Measurements from ENCODE around the gene EPHB6. TPM values are rescaled to one million over a fixed set of nuclear protein-coding genes. Genes with fewer than 3 reads are reported as not detected.

Gene EPHB6
- total RNA-seq, 1 donor from 2014 or later, result 15.7 TPM

DNA sequence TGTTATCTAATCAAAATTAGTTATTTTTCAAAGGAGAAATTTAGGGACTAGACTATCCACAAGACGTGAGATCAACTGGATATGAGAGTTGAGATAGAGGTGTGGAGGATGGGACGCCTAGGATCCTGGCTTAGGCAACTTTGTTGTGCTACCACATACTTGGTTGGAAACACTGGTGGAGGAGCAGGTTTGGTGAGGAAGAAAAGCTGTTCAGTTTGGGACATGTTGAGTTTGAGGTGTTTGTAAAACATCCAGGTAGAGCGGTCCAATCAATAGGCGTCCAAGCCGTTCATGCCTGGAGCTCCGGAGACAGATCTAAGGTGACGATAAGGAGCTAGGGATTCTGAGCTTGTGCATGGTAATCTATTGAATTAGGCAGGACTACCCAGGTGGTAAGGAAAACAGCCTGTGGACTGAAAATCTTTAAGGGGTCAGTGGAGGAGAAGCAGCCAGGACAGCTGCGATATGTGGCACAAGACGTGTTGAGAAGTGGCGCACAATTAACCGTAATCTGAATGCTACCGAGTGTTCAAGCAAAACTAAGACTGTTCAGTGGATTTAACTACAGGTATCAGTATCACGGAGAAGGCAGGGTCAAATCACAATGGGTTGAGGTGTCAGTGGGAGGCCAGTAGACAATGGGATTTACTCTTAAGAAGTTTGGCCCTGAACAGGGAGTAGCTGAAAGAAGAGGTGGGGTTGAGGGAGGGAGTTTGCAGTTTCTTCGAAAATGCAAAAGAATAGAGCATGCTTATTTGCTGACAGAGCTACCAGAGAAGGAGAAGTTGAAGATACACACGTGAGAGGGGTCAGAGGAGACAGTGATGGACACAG lies 46.8 kb downstream of the EPHB6 start:
- Mint-ChIP-seq H3K36me3 (ENCODE audit: low read depth, unreplicated experiment) (peaks cover 4% of the 10 kb centered on the region), H3K4me1 (ENCODE audit: low read depth, unreplicated experiment) (no peaks in the 10 kb centered on the region), H3K27me3 (ENCODE audit: low read depth, unreplicated experiment) (peaks cover 25% of the 10 kb centered on the region), H3K27ac (ENCODE audit: unreplicated experiment) (no peak overlapping the region), H3K4me3 (ENCODE audit: unreplicated experiment) (no peak overlapping the region), H3K9me3 (ENCODE audit: unreplicated experiment) (peaks cover 7% of the 10 kb centered on the region)
- H3K79me2 ChIP-seq (ENCODE audit: insufficient read depth, low read length), result no peaks in the 10 kb centered on the region
- no peak for DNase-seq (ENCODE audit: low read depth)
- no peaks in the 10 kb centered on the region for H3K36me3 ChIP-seq (ENCODE audit: insufficient read depth, low read length)
- no peak overlapping the region for H3K27ac ChIP-seq (ENCODE audit: low read depth, low read length)
- H2AFZ ChIP-seq (ENCODE audit: low read depth, low read length), result no peak overlapping the region
- H4K20me1 ChIP-seq (ENCODE audit: insufficient read depth, low read length), result no peaks in the 10 kb centered on the region
- no peaks in the 10 kb centered on the region for H3K4me1 ChIP-seq (ENCODE audit: insufficient read depth, low read length)
- H3K27me3 ChIP-seq (ENCODE audit: insufficient read depth, low read length), result no peaks in the 10 kb centered on the region
- FAIRE-seq, result no peak
- no peak for TF ChIP-seq EZH2 (IDR thresholded peaks at IDR 0.05; ENCODE audit: insufficient read depth, low read length)
- no peak for TF ChIP-seq CTCF (IDR thresholded peaks at IDR 0.05; ENCODE audit: insufficient read depth, low read depth, low read length)
- H3K9ac ChIP-seq (ENCODE audit: low read length), result no peak overlapping the region
- H3K4me2 ChIP-seq (ENCODE audit: low read length), result no peak overlapping the region
- no peak overlapping the region for H3K4me3 ChIP-seq (ENCODE audit: insufficient read depth, low read depth, low read length)
- H3K9me3 ChIP-seq (ENCODE audit: insufficient read depth, low read depth, low read length), result peaks cover 4% of the 10 kb centered on the region

DNA sequence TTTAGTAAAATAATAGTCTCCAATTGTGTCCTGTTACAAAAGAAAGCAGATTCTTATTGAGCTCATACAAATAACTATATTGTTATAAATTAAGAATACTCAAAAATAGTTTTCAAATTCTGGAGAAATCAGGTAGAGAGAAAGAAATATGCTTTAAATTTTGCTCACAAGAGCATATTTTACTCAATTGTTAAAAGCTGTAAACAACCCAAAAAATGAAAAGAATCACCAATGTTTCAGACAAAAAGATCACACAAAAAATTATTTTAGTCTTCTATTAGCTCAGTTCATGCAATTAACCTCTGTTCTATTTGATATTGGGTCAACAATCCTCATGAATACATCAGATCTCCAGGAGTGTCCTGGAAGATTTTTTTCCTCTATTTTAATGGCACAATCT lies 49.3 kb downstream of the EPHB6 start:
- Histone ChIP-seq H3K79me2 (ENCODE audit: insufficient read depth, low read length) (no peaks in the 10 kb centered on the region), H4K20me1 (ENCODE audit: insufficient read depth, low read length) (no peaks in the 10 kb centered on the region), H3K36me3 (ENCODE audit: insufficient read depth, low read length) (no peaks in the 10 kb centered on the region), H3K9ac (ENCODE audit: low read length) (no peak overlapping the region), H3K4me3 (ENCODE audit: insufficient read depth, low read depth, low read length) (no peak overlapping the region), H3K4me2 (ENCODE audit: low read length) (no peak overlapping the region), H3K9me3 (ENCODE audit: insufficient read depth, low read depth, low read length) (peaks cover 4% of the 10 kb centered on the region), H2AFZ (ENCODE audit: low read depth, low read length) (no peak overlapping the region), H3K4me1 (ENCODE audit: insufficient read depth, low read length) (no peaks in the 10 kb centered on the region), H3K27ac (ENCODE audit: low read depth, low read length) (no peak overlapping the region), H3K27me3 (ENCODE audit: insufficient read depth, low read length) (no peaks in the 10 kb centered on the region)
- Mint-ChIP-seq H3K36me3 (ENCODE audit: low read depth, unreplicated experiment) (peaks cover 4% of the 10 kb centered on the region), H3K4me3 (ENCODE audit: unreplicated experiment) (no peak overlapping the region), H3K4me1 (ENCODE audit: low read depth, unreplicated experiment) (no peaks in the 10 kb centered on the region), H3K27me3 (ENCODE audit: low read depth, unreplicated experiment) (peaks cover 15% of the 10 kb centered on the region), H3K9me3 (ENCODE audit: unreplicated experiment) (peaks cover 7% of the 10 kb centered on the region), H3K27ac (ENCODE audit: unreplicated experiment) (no peak overlapping the region)
- TF ChIP-seq EZH2 (IDR thresholded peaks at IDR 0.05; ENCODE audit: insufficient read depth, low read length), result no peak
- TF ChIP-seq CTCF (IDR thresholded peaks at IDR 0.05; ENCODE audit: insufficient read depth, low read depth, low read length), result no peak
- DNase-seq (ENCODE audit: low read depth), result no peak
- FAIRE-seq, result no peak

- H3K4me2 ChIP-seq (ENCODE audit: low read length), result no peak overlapping the region
Observed at GRCh38 chr7:142905759-142906158, 50.9 kb downstream of the EPHB6 start.

More at GRCh38 chr7:142905759-142906158, 50.9 kb downstream of the EPHB6 start:
- peaks cover 4% of the 10 kb centered on the region for H3K9me3 ChIP-seq (ENCODE audit: insufficient read depth, low read depth, low read length)
- peaks cover 15% of the 10 kb centered on the region for H3K27me3 Mint-ChIP-seq (ENCODE audit: low read depth, unreplicated experiment)
- no peak for TF ChIP-seq CTCF (IDR thresholded peaks at IDR 0.05; ENCODE audit: insufficient read depth, low read depth, low read length)
- H3K4me1 ChIP-seq (ENCODE audit: insufficient read depth, low read length), result no peaks in the 10 kb centered on the region
- no peaks in the 10 kb centered on the region for H4K20me1 ChIP-seq (ENCODE audit: insufficient read depth, low read length)
- H2AFZ ChIP-seq (ENCODE audit: low read depth, low read length), result no peak overlapping the region
- no peak overlapping the region for H3K27ac Mint-ChIP-seq (ENCODE audit: unreplicated experiment)
- no peak overlapping the region for H3K9ac ChIP-seq (ENCODE audit: low read length)
- no peaks in the 10 kb centered on the region for H3K4me1 Mint-ChIP-seq (ENCODE audit: low read depth, unreplicated experiment)
- H3K27me3 ChIP-seq (ENCODE audit: insufficient read depth, low read length), result no peaks in the 10 kb centered on the region
- no peak overlapping the region for H3K4me3 Mint-ChIP-seq (ENCODE audit: unreplicated experiment)
- peaks cover 4% of the 10 kb centered on the region for H3K36me3 Mint-ChIP-seq (ENCODE audit: low read depth, unreplicated experiment)
- FAIRE-seq, result no peak
- H3K79me2 ChIP-seq (ENCODE audit: insufficient read depth, low read length), result no peaks in the 10 kb centered on the region
- H3K4me3 ChIP-seq (ENCODE audit: insufficient read depth, low read depth, low read length), result no peak overlapping the region
- no peak for DNase-seq (ENCODE audit: low read depth)
- no peaks in the 10 kb centered on the region for H3K36me3 ChIP-seq (ENCODE audit: insufficient read depth, low read length)
- H3K27ac ChIP-seq (ENCODE audit: low read depth, low read length), result no peak overlapping the region
- peaks cover 7% of the 10 kb centered on the region for H3K9me3 Mint-ChIP-seq (ENCODE audit: unreplicated experiment)
